Chondrocyte (in vitro differentiated cells): Measurements from ENCODE around the gene TMTC2. TPM values are rescaled to one million over a fixed set of nuclear protein-coding genes. Genes with fewer than 3 reads are reported as not detected.

Experiments used
- DNase-seq: peaks from one replicate; pipeline ENCODE4 v3.0.0; 2021; ENCODE audit warnings: mixed read lengths, low spot score
- H3K27ac Mint-ChIP-seq: one replicate; pipeline ENCODE4 v1.8.0; 2021; ENCODE audit warnings: mild to moderate bottlenecking, moderate library complexity, mixed read lengths; ENCODE audit not compliant: unreplicated experiment
- H3K27me3 Mint-ChIP-seq: 2 replicates; pipeline ENCODE4 v1.8.0; 2021; ENCODE audit warnings: low read depth, mixed read lengths
- H3K36me3 Mint-ChIP-seq: 2 replicates; pipeline ENCODE4 v1.8.0; 2021; ENCODE audit warnings: low read depth, mixed read lengths
- H3K4me1 Mint-ChIP-seq: 2 replicates; pipeline ENCODE4 v1.8.0; 2021; ENCODE audit warnings: low read depth, mild to moderate bottlenecking, mixed read lengths
- H3K4me3 Mint-ChIP-seq: one replicate; pipeline ENCODE4 v1.8.0; 2021; ENCODE audit warnings: mild to moderate bottlenecking, moderate library complexity, mixed read lengths; ENCODE audit not compliant: unreplicated experiment
- H3K9me3 Mint-ChIP-seq: 2 replicates; pipeline ENCODE4 v1.8.0; 2021; ENCODE audit warnings: low read depth, mixed read lengths
- total RNA-seq: library from RNA; stranded (reverse); gene quantifications from 3 replicates; pipeline ENCODE4 v1.2.1, GENCODE V29; 2021
- TF ChIP-seq, protein P1 (sequence below): fragments of 200-600 bp; sonication (generic); IDR thresholded peaks from 2 replicates; pipeline ENCODE4 v1.5.0; 2021; ENCODE audit warnings: antibody characterized with exemption, mild to moderate bottlenecking, moderate library complexity

TMTC2 gene
- total RNA-seq, 1 donor from 2014 or later, result 1.4 TPM

DNA sequence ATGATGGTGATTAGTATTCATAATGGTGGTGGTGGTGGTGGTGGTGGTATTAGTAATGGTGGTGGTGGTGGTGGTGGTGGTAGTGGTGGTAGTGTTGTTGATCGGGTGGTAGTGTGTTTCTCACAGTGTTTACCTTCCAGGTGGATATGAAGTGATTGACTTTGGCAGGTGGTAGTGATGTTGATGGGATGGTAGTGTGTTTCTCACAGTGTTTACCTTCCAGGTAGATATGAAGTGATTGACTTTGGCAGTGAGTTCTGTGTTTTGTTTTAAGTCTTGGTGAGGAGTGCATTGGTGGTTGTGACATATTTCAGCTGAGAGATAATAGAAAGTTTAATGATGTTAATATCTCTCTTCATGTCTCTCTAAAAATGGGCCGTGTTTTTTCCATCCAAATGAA is 189.4 kb downstream of the TMTC2 start:
- Mint-ChIP-seq H3K27me3 (no peaks in the 10 kb centered on the region), H3K4me3 (no peak overlapping the region), H3K36me3 (no peaks in the 10 kb centered on the region), H3K27ac (no peak overlapping the region), H3K4me1 (peaks cover 17% of the 10 kb centered on the region), H3K9me3 (no peaks in the 10 kb centered on the region)
- TF ChIP-seq, protein P1, sequence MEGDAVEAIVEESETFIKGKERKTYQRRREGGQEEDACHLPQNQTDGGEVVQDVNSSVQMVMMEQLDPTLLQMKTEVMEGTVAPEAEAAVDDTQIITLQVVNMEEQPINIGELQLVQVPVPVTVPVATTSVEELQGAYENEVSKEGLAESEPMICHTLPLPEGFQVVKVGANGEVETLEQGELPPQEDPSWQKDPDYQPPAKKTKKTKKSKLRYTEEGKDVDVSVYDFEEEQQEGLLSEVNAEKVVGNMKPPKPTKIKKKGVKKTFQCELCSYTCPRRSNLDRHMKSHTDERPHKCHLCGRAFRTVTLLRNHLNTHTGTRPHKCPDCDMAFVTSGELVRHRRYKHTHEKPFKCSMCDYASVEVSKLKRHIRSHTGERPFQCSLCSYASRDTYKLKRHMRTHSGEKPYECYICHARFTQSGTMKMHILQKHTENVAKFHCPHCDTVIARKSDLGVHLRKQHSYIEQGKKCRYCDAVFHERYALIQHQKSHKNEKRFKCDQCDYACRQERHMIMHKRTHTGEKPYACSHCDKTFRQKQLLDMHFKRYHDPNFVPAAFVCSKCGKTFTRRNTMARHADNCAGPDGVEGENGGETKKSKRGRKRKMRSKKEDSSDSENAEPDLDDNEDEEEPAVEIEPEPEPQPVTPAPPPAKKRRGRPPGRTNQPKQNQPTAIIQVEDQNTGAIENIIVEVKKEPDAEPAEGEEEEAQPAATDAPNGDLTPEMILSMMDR, result no peak
- no peak for DNase-seq

DNA sequence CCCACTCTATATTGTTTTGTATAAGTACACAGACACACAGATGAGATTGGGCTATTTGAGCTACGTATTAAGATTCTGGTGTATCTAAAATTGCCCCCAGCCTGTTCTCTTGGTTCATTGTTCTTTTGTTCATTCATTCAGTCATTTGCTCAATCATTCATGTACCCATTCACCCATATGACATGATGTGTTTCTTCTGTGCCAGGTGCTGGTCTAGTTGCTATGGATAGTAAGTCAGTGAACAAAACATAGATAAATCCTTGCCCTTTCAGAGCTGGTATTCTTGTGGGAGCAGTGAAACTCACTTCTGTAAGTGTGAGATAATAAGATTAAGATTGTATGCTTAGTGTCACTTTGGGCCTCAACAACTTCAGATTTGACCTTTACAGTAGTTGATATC is 191.3 kb downstream of the TMTC2 start:
- Mint-ChIP-seq H3K9me3 (no peaks in the 10 kb centered on the region), H3K4me1 (peaks cover 20% of the 10 kb centered on the region)
- no peak for DNase-seq

DNA sequence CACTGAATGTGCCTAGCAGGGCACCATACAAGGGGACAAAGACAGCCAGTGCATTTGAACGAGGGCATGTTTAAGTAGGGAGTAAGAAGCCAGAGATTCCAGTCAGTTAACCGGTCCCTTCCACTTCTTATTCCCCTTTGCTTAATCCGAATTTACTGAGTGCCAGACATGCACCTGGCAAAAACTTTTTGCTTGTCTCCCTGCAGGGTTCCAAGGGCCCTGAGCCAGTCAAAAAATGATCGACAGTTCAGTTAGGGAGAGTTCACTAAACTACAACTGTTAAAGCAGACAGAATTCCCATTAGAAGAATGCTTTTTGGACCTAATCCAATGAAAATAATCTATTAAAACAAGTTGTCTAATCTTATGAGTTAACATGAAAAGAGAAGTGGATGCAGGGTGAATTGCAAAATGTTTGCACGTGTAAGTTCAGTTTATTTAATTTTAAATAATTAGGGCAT is 193.8 kb downstream of the TMTC2 start:
- no peaks in the 10 kb centered on the region for H3K9me3 Mint-ChIP-seq
- H3K27ac Mint-ChIP-seq, result peak overlapping the region; percentile 46
- no peak overlapping the region for H3K4me3 Mint-ChIP-seq
- no peak for DNase-seq
- no peaks in the 10 kb centered on the region for H3K36me3 Mint-ChIP-seq
- peaks cover 17% of the 10 kb centered on the region for H3K4me1 Mint-ChIP-seq
- TF ChIP-seq, protein P1, result no peak
- H3K27me3 Mint-ChIP-seq, result no peaks in the 10 kb centered on the region

More for the DNA sequence above, 191.3 kb downstream of the TMTC2 start:
- H3K27me3 Mint-ChIP-seq, result no peaks in the 10 kb centered on the region
- no peak overlapping the region for H3K27ac Mint-ChIP-seq
- TF ChIP-seq, protein P1, result no peak
- H3K36me3 Mint-ChIP-seq, result no peaks in the 10 kb centered on the region
- H3K4me3 Mint-ChIP-seq, result no peak overlapping the region

DNA sequence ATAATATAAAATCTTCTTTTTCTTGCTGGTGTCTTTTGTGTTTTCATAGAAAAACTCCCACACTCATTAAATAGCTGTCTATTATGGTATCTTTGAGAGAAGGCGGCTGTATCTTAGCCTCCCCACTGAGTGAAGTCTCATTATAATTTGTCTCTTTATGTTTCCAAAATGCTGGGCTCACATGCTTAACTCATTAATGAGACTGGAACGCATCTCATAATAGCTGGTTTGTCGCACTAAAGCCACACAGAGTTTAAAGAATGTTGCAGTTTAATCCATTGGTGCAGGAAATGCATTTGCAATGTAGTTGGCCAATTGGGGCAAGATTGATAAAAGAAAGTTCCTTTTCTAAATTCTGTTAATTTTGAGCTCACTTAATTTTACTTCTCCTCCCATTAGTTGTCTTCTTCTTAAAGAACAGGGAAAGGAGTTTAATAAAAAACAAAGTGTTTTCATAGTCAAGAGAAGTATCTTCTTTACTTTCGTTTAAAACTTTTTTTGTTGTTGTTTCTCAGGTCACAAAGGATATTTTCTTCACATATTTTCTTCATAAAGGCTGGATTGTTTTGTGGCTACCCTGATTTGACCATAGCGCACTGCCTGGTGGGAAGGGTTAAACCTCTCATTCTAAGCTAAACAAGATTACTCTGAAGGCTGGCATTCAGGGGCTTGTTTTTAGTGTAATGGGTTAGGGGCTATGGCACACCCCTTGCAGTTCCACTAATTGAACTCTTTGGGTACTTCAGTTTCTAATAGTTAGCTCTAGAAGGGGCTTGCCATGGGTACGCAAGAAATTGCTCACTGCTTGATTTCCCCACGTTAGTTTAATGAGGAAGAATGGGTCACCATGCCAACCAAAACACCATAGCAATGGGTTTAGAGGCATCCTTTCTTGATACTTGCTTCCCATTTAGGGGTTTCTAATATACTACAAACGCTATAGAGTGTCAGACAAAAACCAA is 197.0 kb downstream of the TMTC2 start:
- Mint-ChIP-seq H3K27ac (no peak overlapping the region), H3K36me3 (no peaks in the 10 kb centered on the region), H3K4me1 (peaks cover 24% of the 10 kb centered on the region), H3K27me3 (no peaks in the 10 kb centered on the region), H3K4me3 (no peak overlapping the region), H3K9me3 (no peaks in the 10 kb centered on the region)
- TF ChIP-seq, protein P1, result no peak
- no peak for DNase-seq

DNA sequence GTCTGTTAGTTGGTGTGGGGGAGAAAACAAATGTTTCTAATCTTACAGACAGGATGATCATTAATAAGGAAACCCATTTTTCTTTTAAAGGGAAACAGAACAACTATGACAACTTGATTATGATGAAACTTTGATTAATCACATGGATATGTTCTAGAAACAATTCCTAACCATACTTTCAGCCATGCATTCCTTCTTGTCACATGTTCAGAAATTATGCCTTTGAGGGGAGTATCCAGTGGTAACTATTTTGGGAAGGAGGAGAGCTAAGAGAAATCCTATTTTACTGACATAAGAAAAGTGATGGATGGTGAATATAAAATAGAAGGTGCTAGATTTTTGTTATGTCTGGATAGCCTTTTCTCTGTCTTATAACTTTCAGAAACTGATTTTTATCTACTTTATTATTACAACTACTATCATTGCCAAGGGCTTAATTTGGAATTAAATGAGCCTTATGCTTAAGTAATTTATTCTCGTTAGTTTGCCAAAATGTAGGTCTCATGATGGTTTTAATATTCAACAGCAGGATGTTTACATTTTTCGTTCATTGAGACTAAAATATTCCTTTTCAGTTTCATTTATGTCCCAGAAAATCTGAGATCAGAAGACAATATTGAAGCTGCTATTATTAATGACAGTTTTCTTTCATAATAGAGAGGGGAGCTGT is 200.1 kb downstream of the TMTC2 start:
- no peaks in the 10 kb centered on the region for H3K27me3 Mint-ChIP-seq
- no peaks in the 10 kb centered on the region for H3K36me3 Mint-ChIP-seq
- H3K27ac Mint-ChIP-seq, result no peak overlapping the region
- H3K4me3 Mint-ChIP-seq, result no peak overlapping the region
- peaks cover 7% of the 10 kb centered on the region for H3K4me1 Mint-ChIP-seq
- TF ChIP-seq, protein P1, result no peak
- no peaks in the 10 kb centered on the region for H3K9me3 Mint-ChIP-seq
- no peak for DNase-seq
